ENCODE measurements around the gene CLEC4F. TPM values are rescaled to one million over a fixed set of nuclear protein-coding genes. Genes with fewer than 3 reads are reported as not detected.

Gene CLEC4F, protein sequence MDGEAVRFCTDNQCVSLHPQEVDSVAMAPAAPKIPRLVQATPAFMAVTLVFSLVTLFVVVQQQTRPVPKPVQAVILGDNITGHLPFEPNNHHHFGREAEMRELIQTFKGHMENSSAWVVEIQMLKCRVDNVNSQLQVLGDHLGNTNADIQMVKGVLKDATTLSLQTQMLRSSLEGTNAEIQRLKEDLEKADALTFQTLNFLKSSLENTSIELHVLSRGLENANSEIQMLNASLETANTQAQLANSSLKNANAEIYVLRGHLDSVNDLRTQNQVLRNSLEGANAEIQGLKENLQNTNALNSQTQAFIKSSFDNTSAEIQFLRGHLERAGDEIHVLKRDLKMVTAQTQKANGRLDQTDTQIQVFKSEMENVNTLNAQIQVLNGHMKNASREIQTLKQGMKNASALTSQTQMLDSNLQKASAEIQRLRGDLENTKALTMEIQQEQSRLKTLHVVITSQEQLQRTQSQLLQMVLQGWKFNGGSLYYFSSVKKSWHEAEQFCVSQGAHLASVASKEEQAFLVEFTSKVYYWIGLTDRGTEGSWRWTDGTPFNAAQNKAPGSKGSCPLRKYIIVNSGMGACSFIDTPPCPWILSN
- total RNA-seq = 1 to 10 TPM in 1 of 5 experiments, under 1 TPM in 1, not detected in 3; 0.19 to 1.6 TPM
- polyA plus RNA-seq = not detected
- total RNA-seq = not detected

DNA sequence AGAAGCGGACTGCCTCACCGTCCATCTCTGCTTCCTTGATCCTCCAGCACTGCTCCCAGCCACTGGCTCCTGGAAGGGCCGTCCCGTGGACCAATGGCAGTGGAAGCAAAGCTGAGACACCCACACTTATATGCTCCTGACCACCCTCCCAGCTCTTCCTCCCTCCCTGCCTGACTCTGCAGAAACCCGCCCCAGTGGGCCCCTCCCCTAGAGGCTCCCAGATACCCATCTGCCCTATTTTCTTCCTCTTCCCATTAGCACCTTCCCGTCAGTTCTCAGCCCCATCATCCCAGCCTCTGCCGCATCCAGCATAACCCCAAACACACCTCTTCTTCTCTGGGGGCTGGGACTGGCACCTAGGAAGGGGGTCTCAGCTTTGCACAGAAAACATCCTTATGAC, at the start of gene CLEC4F:
Gene CLEC4F (minus strand): TSS at position 101 of the 400 bp plus-strand sequence. CDS start 76 bp downstream, at position 25.
- CTCF ChIA-PET = no interaction called here
- H3K9me3 Mint-ChIP-seq = no peaks in the 10 kb centered on the region
- intact Hi-C loops (cut with micrococcal nuclease) = no loop called here

DNA sequence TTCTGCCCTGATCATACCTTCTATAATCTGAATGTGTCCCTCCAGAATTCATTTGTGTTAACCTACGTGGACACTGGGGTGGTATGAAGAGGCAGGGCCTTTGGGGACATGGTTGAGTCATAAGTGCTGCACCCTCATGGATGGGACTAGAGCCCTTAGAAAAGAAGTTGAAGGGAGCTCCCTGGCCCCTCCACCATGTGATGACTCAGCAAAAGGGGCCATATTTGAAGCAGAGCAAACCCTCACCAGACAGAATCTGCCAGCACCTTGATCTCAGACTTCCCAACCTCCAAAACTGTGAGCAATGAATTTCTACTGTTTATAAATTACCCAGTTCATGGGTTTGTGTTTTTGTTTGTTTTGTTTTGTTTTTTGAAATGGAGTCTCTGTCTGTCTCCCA, 48.6 kb upstream of the CLEC4F start:
- H3K4me3 Mint-ChIP-seq = no peak overlapping the region
- Histone ChIP-seq H3K27ac (ENCODE audit: low read depth, low read length) (no peak overlapping the region), H3K27me3 (ENCODE audit: control insufficient read depth in 2 of 2, insufficient read depth in 2 of 2, low read length in 2 of 2) (peaks cover 5 to 14% of the 10 kb centered on the region in 2 donors), H3K4me1 (ENCODE audit: control insufficient read depth in 2 of 2, insufficient read depth in 2 of 2, low read length in 2 of 2) (peaks cover 8 to 9% of the 10 kb centered on the region in 2 donors), H3K4me3 (ENCODE audit: low read length) (no peak overlapping the region), H3K9me3 (ENCODE audit: control insufficient read depth in 2 of 3, low read length in 3 of 3) (no peaks in the 10 kb centered on the region), H3K36me3 (ENCODE audit: control insufficient read depth in 2 of 3, insufficient read depth in 3 of 3, low read length in 3 of 3) (no peaks in the 10 kb centered on the region)
- no peak overlapping the region for H3K27ac Mint-ChIP-seq
- ATAC-seq (no peak), DNase-seq (no peak)
- peaks cover 17 to 34% (median 22%) of the 10 kb centered on the region in 5 donors for H3K27me3 Mint-ChIP-seq
- CTCF ChIA-PET = interaction anchor here (0.5 to 1.4 kb wide), 2 partner anchors 80 to 560 kb away, joined by 4 read pairs; no protein-coding TSS in a partner anchor
- H3K4me1 Mint-ChIP-seq = peaks cover 0 to 7% (median 4%) of the 10 kb centered on the region in 7 donors
- POLR2A ChIA-PET = no interaction called here
- intact Hi-C loops (cut with micrococcal nuclease) = loop anchor here in 1 of 2 donors (10.0 kb wide), 1 partner anchor 564 kb away; the partner anchor contains the start of gene FAM136A
- H3K9me3 Mint-ChIP-seq = no peaks in the 10 kb centered on the region
- no peaks in the 10 kb centered on the region for H3K36me3 Mint-ChIP-seq

More for the DNA sequence above, at the start of gene CLEC4F:
- H3K27ac ChIP-seq (ENCODE audit: low read depth, low read length) = no peak within 1 kb of the TSS
- no peaks in the 10 kb centered on the region for H3K9me3 ChIP-seq (ENCODE audit: control insufficient read depth in 2 of 3, low read length in 3 of 3)
- DNase-seq = no peak
- no peaks in the 10 kb centered on the region for H3K27me3 ChIP-seq (ENCODE audit: control insufficient read depth in 2 of 2, insufficient read depth in 2 of 2, low read length in 2 of 2)
- POLR2A ChIA-PET = no interaction called here
- no peaks in the 10 kb centered on the region for H3K36me3 ChIP-seq (ENCODE audit: control insufficient read depth in 2 of 3, insufficient read depth in 3 of 3, low read length in 3 of 3)
- Mint-ChIP-seq H3K4me1 (peaks cover 3 to 18% (median 9%) of the 10 kb centered on the region in 7 donors), H3K36me3 (peaks cover 0 to 5% (median 0%) of the 10 kb centered on the region in 5 donors), H3K27me3 (peaks cover 0 to 11% (median 4%) of the 10 kb centered on the region in 5 donors), H3K4me3 (no peak within 1 kb of the TSS), H3K27ac (no peak within 1 kb of the TSS)
- no peak for ATAC-seq
- H3K4me3 ChIP-seq (ENCODE audit: low read length) = no peak within 1 kb of the TSS
- peaks cover 0 to 8% of the 10 kb centered on the region in 2 donors for H3K4me1 ChIP-seq (ENCODE audit: control insufficient read depth in 2 of 2, insufficient read depth in 2 of 2, low read length in 2 of 2)

DNA sequence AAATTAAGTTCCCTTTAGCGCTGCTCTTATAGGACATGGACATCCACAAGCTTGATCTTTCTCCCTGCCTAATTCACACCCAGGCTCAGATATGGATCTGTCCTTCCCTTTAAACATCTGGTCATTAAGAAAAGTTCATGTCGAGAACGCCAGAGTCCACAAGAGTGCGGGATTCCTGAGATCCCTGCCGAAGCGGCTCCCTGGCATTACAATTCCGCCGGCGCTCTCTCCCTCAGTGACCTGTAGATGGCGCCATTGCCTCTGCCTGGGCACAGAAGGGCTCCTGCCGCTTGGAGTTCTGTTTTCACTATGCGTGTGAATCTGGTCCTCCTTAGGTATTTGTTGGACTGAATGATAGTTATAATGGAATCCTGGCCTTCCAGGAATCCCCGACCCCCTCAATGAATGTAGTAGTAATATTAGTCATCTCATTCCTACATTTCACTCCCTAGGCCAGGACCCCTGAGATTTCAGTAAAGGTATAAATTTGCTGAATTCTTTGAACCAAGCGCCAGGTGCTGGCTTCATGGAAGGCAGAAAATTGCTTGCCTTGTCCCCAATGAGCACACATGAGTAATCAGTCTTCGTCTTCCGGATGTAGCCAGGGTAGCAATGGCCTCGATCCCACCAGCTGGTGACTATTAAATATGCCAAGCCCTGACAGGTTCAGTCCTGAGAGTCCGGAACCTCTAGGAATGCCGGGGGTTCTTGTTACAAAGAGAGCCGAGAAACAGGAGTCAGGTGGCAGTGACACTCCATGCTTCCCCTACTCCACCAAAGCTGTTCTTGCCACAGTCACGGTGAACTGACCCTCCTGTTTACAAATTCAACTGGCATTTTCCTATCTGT, 41.6 kb upstream of the CLEC4F start:
- no peak overlapping the region for H3K27ac Mint-ChIP-seq
- Histone ChIP-seq H3K4me3 (ENCODE audit: low read length) (no peak overlapping the region), H3K27ac (ENCODE audit: low read depth, low read length) (no peak overlapping the region), H3K4me1 (ENCODE audit: control insufficient read depth in 2 of 2, insufficient read depth in 2 of 2, low read length in 2 of 2) (no peaks in the 10 kb centered on the region), H3K27me3 (ENCODE audit: control insufficient read depth in 2 of 2, insufficient read depth in 2 of 2, low read length in 2 of 2) (no peaks in the 10 kb centered on the region), H3K36me3 (ENCODE audit: control insufficient read depth in 2 of 3, insufficient read depth in 3 of 3, low read length in 3 of 3) (no peaks in the 10 kb centered on the region), H3K9me3 (ENCODE audit: control insufficient read depth in 2 of 3, low read length in 3 of 3) (no peaks in the 10 kb centered on the region)
- H3K4me1 Mint-ChIP-seq = peaks cover 0 to 6% (median 4%) of the 10 kb centered on the region in 7 donors
- ATAC-seq (peak; percentile 94), DNase-seq (peak; percentile 45 to 80 (median 66))
- intact Hi-C loops (cut with micrococcal nuclease) = loop anchor here (1.0 to 10.0 kb wide), 5 partner anchors 58 to 557 kb away; partner anchors contain the start of gene FAM136A (in 1 of the 2)
- ChIA-PET POLR2A (no interaction called here), CTCF (interaction anchor here (0.6 to 2.2 kb wide), 8 partner anchors 10 to 1313 kb away, joined by 3 to 9 read pairs (median 4); no protein-coding TSS in a partner anchor)
- H3K9me3 Mint-ChIP-seq = no peaks in the 10 kb centered on the region
- peak overlapping the region in 3 of 10 donors; percentile 24 to 57 (median 49) for H3K4me3 Mint-ChIP-seq
- peaks cover 22 to 54% (median 29%) of the 10 kb centered on the region in 5 donors for H3K27me3 Mint-ChIP-seq
- H3K36me3 Mint-ChIP-seq = no peaks in the 10 kb centered on the region

DNA sequence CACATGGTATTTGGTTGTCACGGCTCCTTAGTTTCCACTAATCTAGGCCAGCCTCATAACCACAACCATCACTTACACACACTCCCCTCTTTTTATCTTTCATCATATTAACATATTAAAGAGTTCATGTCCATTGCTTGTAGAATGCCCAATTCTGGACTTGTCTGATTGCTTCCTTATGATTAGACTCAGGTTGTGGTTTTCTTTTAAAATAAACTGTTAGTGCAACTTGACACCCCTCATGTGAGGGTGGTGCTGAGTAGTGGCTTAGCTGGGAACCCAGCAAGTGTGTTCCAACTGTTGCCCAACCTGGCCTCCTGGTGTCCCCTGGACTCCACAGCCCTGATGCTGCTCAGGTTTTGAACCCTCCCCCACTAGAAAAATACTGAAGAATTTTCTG, 35.3 kb upstream of the CLEC4F start:
- ChIA-PET CTCF (no interaction called here), POLR2A (no interaction called here)
- peaks cover 0 to 30% (median 5%) of the 10 kb centered on the region in 5 donors for H3K27me3 Mint-ChIP-seq

DNA sequence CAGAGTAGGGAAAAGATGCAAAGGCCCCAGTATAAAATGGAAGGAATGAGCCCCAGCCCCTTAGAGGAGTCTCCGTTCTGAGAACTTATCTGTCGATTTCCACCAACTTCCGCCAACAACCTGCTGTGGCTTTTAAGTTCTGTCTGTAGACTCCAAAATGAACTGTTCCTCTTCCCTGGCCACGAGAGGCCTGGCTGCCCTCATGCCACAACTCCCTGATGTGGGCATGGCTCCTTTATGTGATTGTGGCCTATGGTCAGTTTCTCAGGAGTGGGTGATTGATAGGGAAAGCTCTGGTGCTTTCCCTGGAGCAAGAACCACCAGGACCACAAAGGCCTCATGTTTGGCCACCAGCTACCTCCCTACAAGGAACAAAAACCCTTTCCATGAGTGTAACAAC, 34.0 kb upstream of the CLEC4F start:
- Mint-ChIP-seq H3K27ac (no peak overlapping the region), H3K27me3 (peaks cover 0 to 19% (median 0%) of the 10 kb centered on the region in 5 donors), H3K4me1 (peaks cover 17 to 35% (median 23%) of the 10 kb centered on the region in 7 donors), H3K36me3 (peaks cover 0 to 2% (median 0%) of the 10 kb centered on the region in 5 donors), H3K4me3 (no peak overlapping the region), H3K9me3 (peaks cover 0 to 2% (median 0%) of the 10 kb centered on the region in 11 donors)
- Histone ChIP-seq H3K36me3 (ENCODE audit: control insufficient read depth in 2 of 3, insufficient read depth in 3 of 3, low read length in 3 of 3) (no peaks in the 10 kb centered on the region), H3K27me3 (ENCODE audit: control insufficient read depth in 2 of 2, insufficient read depth in 2 of 2, low read length in 2 of 2) (no peaks in the 10 kb centered on the region), H3K9me3 (ENCODE audit: control insufficient read depth in 2 of 3, low read length in 3 of 3) (no peaks in the 10 kb centered on the region), H3K27ac (ENCODE audit: low read depth, low read length) (no peak overlapping the region), H3K4me1 (ENCODE audit: control insufficient read depth in 2 of 2, insufficient read depth in 2 of 2, low read length in 2 of 2) (peaks cover 0 to 5% of the 10 kb centered on the region in 2 donors), H3K4me3 (ENCODE audit: low read length) (no peak overlapping the region)
- POLR2A ChIA-PET = no interaction called here
- DNase-seq (no peak), ATAC-seq (no peak)
- CTCF ChIA-PET = no interaction called here
- intact Hi-C loops (cut with micrococcal nuclease) = no loop called here

More for the DNA sequence above, 35.3 kb upstream of the CLEC4F start:
- intact Hi-C loops (cut with micrococcal nuclease) = no loop called here
- Mint-ChIP-seq H3K36me3 (peaks cover 0 to 2% (median 0%) of the 10 kb centered on the region in 5 donors), H3K4me3 (no peak overlapping the region), H3K4me1 (peaks cover 16 to 26% (median 18%) of the 10 kb centered on the region in 7 donors), H3K27ac (no peak overlapping the region), H3K9me3 (peaks cover 0 to 2% (median 0%) of the 10 kb centered on the region in 11 donors)
- DNase-seq = no peak
- no peaks in the 10 kb centered on the region for H3K36me3 ChIP-seq (ENCODE audit: control insufficient read depth in 2 of 3, insufficient read depth in 3 of 3, low read length in 3 of 3)
- no peak overlapping the region for H3K27ac ChIP-seq (ENCODE audit: low read depth, low read length)
- H3K9me3 ChIP-seq (ENCODE audit: control insufficient read depth in 2 of 3, low read length in 3 of 3) = no peaks in the 10 kb centered on the region
- H3K27me3 ChIP-seq (ENCODE audit: control insufficient read depth in 2 of 2, insufficient read depth in 2 of 2, low read length in 2 of 2) = no peaks in the 10 kb centered on the region
- no peak overlapping the region for H3K4me3 ChIP-seq (ENCODE audit: low read length)
- no peak for ATAC-seq
- H3K4me1 ChIP-seq (ENCODE audit: control insufficient read depth in 2 of 2, insufficient read depth in 2 of 2, low read length in 2 of 2) = peaks cover 0 to 5% of the 10 kb centered on the region in 2 donors

DNA sequence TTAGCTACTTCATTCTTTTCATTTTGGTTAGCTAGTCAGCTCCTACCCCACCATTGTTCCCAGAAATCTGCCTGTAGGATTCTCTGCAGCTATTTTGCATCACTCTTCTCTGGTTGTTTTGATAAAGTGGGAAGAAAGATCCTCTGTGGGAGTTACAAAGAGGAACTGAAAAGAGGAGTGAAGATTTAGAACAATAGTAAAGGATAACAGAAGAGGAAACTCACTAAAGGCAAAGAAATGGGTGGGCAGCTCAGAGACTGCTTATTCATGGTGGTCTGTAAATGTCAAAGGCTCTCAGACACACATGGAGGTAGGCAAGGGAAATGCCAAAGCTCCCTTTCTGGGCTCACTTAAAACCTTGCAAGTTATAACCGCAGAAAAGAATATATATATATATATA, 32.4 kb upstream of the CLEC4F start:
- ATAC-seq (no peak), DNase-seq (no peak)
- H3K27me3 ChIP-seq (ENCODE audit: control insufficient read depth in 2 of 2, insufficient read depth in 2 of 2, low read length in 2 of 2) = no peaks in the 10 kb centered on the region
- H3K4me1 Mint-ChIP-seq = peaks cover 17 to 41% (median 29%) of the 10 kb centered on the region in 7 donors
- H3K4me3 ChIP-seq (ENCODE audit: low read length) = no peak overlapping the region
- H3K27ac Mint-ChIP-seq = peak overlapping the region in 1 of 9 donors; percentile 26
- POLR2A ChIA-PET = interaction anchor here (1.5 kb wide), 1 partner anchor 16 kb away, joined by 4 read pairs; no protein-coding TSS in a partner anchor
- H3K4me3 Mint-ChIP-seq = peak overlapping the region in 1 of 10 donors; percentile 60
- intact Hi-C loops (cut with micrococcal nuclease) = no loop called here
- peaks cover 0 to 6% (median 0%) of the 10 kb centered on the region in 5 donors for H3K27me3 Mint-ChIP-seq
- no peaks in the 10 kb centered on the region for H3K9me3 ChIP-seq (ENCODE audit: control insufficient read depth in 2 of 3, low read length in 3 of 3)
- H3K36me3 ChIP-seq (ENCODE audit: control insufficient read depth in 2 of 3, insufficient read depth in 3 of 3, low read length in 3 of 3) = no peaks in the 10 kb centered on the region
- no peak overlapping the region for H3K27ac ChIP-seq (ENCODE audit: low read depth, low read length)
- peaks cover 0 to 2% (median 0%) of the 10 kb centered on the region in 5 donors for H3K36me3 Mint-ChIP-seq
- H3K4me1 ChIP-seq (ENCODE audit: control insufficient read depth in 2 of 2, insufficient read depth in 2 of 2, low read length in 2 of 2) = peaks cover 0 to 5% of the 10 kb centered on the region in 2 donors
- H3K9me3 Mint-ChIP-seq = peaks cover 0 to 2% (median 0%) of the 10 kb centered on the region in 11 donors
- CTCF ChIA-PET = interaction anchor here (0.6 to 1.6 kb wide), 4 partner anchors 8 to 511 kb away, joined by 4 to 6 read pairs (median 4); no protein-coding TSS in a partner anchor

Measured in naive thymus-derived CD4-positive, alpha-beta T cell (primary cell).